ENCODE results near the gene HDHD2.

Gene HDHD2

GRCh38 chr18:47146206-47146605 is 4.1 kb downstream of the HDHD2 start:
- no peak for DNase-seq (ENCODE audit: low read depth, low spot score)

GRCh38 chr18:47143899-47144485 is 6.3 kb downstream of the HDHD2 start:
- DNase-seq (ENCODE audit: low read depth, low spot score): no peak

DNA sequence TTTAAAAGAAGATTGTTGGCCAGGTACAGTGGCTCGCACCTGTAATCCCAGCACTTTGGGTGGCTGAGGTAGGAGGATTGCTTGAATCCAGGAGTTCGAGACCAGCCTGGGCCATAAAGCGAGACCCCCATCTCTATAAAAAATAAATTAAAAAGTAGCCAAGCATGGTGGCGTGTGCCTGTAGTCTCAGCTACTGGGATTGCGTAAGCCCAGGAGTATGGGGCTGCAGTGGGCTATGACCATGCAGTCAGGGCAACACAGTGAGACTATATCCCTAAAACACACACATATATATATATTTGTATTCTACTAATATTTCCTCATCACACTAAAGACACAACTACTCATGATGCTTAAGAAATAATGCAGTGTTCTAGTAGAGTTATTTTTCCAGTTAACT is 7.1 kb downstream of the HDHD2 start:
- DNase-seq (ENCODE audit: low read depth, low spot score): no peak

GRCh38 chr18:47141289-47141688 is 9.0 kb downstream of the HDHD2 start:
- no peak for DNase-seq (ENCODE audit: low read depth, low spot score)

DNA sequence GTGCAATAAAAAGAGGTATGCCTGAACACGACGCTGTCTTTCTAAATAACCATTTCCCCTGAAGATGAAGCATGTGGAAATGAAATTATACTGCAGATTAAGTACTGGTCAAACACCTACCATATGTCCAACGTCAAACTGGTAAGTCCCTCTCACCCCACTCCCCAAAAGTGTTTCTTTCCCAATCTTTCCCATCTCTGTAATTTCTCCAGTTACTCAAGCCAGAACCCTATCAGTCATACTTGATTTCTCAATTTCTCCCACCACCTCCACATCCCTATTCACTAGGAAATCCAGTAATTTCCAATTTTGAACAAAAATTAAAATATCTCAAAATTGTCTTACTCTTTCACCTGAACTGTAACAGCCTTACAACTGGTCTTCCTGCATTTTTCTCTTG is 29.2 kb downstream of the HDHD2 start:
- DNase-seq (ENCODE audit: low read depth, low spot score): no peak

DNA sequence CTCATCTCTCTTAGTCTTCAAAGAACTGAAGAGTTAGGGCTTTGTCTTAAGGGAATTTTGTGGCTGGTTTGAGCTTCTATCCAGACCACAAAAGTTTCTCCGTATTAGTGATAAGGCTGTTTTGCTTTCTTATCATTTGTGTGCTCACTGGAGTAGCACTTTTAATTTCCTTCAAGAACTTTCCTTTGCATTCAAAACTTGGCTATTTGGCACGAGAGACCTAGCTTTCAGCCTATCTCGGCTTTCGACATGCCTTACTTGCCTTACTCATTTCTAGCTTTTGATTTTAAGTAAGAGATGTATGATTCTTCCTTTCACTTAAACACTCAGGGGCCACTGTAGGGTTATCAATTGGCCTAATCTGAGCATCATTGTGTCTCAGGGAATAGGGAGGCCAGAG is 29.9 kb downstream of the HDHD2 start:
- no peak for DNase-seq (ENCODE audit: low read depth, low spot score)

DNA sequence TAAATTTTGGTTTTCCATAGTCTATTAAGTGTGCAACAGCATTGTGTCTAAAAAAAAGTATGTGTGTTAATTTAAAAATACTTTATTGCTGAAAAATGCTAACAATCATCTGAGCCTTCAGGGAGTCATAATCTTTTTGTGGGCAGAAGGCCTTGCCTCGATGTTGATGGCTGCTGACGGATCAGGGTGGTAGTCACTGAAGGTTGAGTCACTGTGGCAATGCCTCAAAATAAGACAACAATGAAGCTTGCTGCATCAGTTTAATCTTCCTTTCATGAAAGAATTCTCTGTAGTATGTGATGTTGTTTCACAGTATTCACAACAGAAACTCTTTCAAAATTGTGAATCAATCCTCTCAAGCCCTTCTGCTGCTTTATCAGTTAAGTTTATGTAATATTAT is 31.3 kb downstream of the HDHD2 start:
- no peak for DNase-seq (ENCODE audit: low read depth, low spot score)

DNA sequence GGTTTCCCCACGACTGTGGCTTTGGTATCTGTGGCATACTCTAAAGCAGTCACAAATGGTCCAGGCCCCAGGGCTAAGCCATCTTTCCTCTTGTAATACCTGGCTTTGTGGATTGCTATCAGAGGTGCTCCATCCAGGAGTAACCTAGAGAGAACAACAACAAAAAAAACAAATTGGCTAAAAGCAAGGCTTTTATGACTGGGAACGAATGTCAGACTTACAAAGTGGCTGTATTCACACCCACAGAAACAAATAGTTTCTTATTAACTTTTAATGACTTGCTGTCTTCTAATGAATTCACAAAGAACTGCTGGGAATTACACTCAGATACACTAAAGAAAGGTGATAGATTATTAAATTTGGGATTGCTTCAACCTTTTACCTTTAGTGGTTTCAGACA is 35.1 kb downstream of the HDHD2 start:
- DNase-seq (ENCODE audit: low read depth, low spot score): no peak

DNA sequence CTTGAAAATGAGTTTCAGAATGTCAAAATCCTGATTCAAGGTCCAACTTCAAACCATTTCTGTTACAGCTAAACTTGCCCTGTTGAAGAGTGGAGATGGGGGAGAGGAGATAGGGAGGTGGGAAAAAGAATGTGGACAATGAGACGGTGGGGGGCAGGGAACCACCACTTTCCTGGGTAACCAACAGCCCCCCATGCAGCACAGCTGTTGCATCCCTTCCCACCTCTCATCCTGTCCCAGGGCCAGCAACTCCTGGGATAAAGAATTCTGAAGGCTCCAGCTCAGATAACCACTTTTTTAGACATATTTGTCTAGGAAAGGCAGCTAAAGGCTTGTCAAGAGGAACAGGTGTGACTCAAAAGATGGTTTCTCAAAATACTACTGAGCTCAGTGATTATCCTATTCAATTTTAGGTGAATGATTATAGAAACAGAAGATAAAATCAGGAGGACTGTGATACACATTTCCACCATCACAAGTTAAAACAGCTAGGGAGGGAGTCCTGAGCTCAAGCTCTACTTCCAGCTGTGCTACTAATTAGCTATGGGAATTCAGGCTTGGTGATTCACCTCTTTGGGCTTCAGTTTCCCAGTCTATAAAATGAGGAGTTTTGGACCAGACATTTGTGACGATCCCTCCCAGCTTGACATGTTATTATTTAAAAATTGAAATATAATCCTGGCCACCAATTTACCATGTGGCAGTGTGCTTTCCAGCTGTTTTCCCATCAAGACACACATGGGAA is 36.3 kb downstream of the HDHD2 start:
- DNase-seq (ENCODE audit: low read depth, low spot score): no peak

- DNase-seq (ENCODE audit: low read depth, low spot score): no peak
These were observed 39.6 kb downstream of the HDHD2 start for GRCh38 chr18:47110492-47111274.

DNA sequence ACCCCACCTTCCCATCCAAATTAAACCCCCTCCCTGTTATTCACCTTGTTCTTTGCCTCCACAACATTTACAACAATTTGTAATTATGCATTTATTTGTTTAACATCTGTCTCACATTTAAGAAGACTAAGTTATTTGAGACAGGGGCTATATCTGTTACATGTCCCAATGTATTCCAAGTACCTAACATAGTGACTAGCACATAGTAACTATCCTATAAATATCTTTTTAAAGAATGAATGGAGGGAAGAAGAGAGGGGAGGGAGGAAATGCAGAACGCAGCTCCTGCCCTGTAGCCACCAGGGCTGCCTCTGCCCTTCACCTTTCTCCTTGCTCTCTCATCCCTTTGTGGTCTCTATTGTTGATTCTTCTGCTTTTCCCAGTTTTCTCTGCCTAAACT is 40.6 kb downstream of the HDHD2 start:
- DNase-seq (ENCODE audit: low read depth, low spot score): no peak

- DNase-seq (ENCODE audit: low read depth, low spot score): no peak
These were observed 41.3 kb downstream of the HDHD2 start for GRCh38 chr18:47108998-47109405.

DNA sequence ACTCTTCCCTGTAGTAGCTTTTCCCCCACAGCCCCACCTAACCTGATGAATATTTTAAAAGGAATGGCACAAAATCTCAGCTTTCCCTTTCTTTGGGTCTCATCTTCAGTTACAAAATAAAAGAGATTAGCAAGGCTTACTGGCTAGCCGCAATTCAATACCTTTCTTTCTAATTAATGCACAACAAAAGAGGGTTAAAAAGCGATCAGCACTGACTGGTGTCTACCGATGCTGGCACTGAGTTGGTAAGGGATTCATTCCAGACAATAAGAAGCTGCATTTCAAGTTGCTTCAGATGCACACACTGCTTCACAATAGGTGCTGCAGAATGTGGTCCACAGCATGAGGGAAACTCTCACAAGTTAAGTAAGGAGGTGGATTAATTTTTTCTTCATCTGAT is 41.9 kb downstream of the HDHD2 start:
- DNase-seq (ENCODE audit: low read depth, low spot score): no peak

DNA sequence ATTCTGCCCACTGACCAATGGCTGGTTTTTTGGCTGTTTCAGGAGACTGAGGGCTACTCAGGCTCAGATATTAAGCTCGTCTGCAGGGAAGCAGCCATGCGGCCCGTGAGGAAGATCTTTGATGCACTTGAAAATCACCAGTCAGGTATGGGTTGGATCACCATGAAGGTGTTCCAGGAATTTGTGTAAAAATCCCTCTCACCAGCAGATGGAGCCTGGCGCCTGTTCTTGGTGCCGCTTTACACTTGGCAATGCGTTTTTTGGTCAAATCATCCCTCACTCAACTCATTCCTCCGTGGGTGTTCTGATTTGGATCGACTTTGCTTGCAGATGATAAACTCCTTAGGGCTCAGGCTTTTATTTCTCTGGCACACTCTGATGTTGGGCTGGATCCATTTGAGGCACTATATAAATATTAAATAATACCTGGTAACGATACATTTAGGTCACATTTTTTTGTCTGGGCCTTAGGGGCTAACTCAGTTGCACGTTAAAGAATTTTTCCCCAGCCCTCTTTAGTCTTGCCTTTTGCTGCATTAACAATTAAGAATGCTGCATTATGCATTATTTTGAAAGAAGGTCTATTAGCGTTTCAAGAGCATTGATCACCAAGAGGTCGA is 50.0 kb downstream of the HDHD2 start:
- DNase-seq (ENCODE audit: low read depth, low spot score): no peak

- no peak for DNase-seq (ENCODE audit: low read depth, low spot score)
These were observed 54.5 kb downstream of the HDHD2 start for GRCh38 chr18:47095810-47096209.

- DNase-seq (ENCODE audit: low read depth, low spot score): no peak
These were observed 62.6 kb downstream of the HDHD2 start for GRCh38 chr18:47087676-47088075.

DNA sequence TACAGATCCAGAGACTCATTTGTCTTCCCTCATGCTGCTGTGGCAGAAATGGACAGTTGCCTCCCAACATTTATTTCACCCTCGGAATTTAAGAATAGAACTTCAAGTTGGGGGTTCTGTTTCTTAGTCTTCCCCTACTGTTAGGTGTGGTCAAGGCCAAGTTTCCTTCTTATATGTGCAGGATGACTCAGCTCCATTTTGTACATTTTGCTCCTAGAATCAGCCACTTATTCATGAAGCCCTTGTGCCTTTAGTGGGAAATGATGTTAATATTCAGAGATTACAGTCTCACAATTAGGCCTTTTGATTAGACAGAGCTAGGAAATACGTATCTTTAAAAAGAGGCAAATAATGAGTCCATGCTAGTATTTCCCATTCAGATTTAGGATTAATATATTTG is 68.7 kb downstream of the HDHD2 start:
- DNase-seq (ENCODE audit: low read depth, low spot score): no peak

GRCh38 chr18:47080872-47081271 is 69.4 kb downstream of the HDHD2 start:
- no peak for DNase-seq (ENCODE audit: low read depth, low spot score)

- no peak for DNase-seq (ENCODE audit: low read depth, low spot score)
These were observed 73.2 kb downstream of the HDHD2 start for GRCh38 chr18:47077111-47077510.

GRCh38 chr18:47075098-47075883 is 75.0 kb downstream of the HDHD2 start:
- no peak for DNase-seq (ENCODE audit: low read depth, low spot score)

DNA sequence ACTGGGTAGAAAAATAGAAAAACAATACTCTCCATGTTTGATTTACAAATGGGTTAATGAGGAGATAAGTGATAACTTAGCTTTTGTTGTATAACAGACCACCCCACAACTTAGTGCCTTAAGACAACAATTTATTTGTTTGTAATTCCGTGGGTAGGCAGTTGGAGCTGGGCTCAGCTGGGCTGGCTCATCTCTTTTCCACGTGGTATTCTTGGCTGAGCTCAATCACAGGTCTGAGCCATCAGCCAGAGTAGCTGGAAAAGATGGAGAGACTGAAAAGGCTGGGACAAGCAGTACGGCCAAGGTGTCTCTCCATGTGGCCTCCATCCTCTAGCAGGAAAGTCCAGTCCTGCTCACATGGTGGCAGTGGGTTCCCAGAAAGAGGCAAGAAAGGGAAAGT is 82.7 kb downstream of the HDHD2 start:
- no peak for DNase-seq (ENCODE audit: low read depth, low spot score)

DNA sequence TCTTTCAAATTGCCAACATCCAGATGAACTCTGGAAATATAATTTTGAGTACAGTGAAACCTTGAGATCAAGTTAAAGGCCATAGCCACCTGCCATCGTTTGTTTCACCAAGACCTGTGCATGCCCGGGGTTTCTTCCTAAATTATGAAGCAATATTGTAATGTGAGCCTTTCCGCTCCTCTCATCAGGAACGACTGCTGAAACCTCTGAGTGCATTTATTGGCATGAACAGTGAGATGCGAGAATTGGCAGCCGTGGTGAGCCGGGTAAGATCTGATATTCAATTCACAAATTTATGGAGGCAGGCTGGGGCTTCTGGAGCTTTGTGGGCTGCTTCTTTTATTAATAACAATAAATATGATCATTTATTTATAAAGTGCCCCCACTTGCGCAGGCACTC is 87.2 kb downstream of the HDHD2 start:
- DNase-seq (ENCODE audit: low read depth, low spot score): no peak
